ENCODE measurements around the gene ERFE.

DNA sequence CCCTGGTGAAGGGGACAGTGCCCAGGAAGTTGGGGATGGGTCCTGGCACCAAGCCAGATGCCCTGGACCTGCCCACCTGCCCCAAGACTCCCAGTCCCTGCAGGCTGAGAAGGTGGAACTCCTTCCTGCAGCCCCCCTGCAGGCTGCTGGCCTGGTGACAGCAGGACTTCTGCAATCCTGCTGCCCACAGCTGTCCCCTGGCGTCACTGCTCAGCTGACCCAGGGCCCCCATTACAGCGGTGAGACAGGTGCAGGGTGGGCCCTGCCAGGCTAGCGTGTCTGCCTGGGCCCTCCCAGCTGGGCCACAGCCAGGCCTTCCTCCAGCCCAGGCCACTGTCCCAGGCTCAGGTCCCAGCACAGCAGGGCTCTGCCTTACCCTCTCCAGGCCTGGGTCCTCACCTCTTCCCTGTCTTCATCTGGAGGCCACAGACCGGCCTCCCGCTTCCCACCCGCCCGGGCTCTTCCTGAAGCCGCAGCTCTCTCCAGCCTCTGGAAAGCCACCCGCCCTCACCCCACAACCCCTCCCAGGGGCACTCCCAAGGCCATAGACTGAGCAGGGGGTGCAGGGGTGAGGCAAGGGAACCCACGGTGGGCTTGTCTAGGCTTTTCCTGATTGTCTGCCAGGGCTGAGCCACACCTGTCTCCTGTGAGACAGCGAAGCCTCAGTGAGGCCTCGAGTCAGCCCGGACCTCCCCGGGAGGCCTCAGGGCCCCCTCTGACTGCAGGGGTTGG lies 8.8 kb upstream of the ERFE start:
- TF ChIP-seq, protein P1, sequence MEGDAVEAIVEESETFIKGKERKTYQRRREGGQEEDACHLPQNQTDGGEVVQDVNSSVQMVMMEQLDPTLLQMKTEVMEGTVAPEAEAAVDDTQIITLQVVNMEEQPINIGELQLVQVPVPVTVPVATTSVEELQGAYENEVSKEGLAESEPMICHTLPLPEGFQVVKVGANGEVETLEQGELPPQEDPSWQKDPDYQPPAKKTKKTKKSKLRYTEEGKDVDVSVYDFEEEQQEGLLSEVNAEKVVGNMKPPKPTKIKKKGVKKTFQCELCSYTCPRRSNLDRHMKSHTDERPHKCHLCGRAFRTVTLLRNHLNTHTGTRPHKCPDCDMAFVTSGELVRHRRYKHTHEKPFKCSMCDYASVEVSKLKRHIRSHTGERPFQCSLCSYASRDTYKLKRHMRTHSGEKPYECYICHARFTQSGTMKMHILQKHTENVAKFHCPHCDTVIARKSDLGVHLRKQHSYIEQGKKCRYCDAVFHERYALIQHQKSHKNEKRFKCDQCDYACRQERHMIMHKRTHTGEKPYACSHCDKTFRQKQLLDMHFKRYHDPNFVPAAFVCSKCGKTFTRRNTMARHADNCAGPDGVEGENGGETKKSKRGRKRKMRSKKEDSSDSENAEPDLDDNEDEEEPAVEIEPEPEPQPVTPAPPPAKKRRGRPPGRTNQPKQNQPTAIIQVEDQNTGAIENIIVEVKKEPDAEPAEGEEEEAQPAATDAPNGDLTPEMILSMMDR (conservative IDR thresholded peaks at IDR 0.05 in 1 of 2, IDR thresholded peaks at IDR 0.05 in 1 of 2; ENCODE audit: extremely low read depth in 1 of 2, insufficient read depth in 1 of 2, low read depth in 1 of 2, low read length in 2 of 2): no peak
- no peak for TF ChIP-seq EZH2 (IDR thresholded peaks at IDR 0.05; ENCODE audit: borderline replicate concordance, low read length)
